RWPE1 (cell line): ENCODE results near the gene RBM33.

ENCODE experiments used
- CTCF ChIA-PET: fragments of 350-600 bp; sonication (Branson Sonifier 250); formaldehyde crosslinking; extraction: SDS; loops from one replicate; lab custom pipeline; 2021; lab: Yijun Ruan, JAX
- POLR2A ChIA-PET: fragments of 400-600 bp; formaldehyde crosslinking; extraction: SDS; loops from one replicate; lab custom pipeline; 2020; ENCODE audit warnings: antibody characterized with exemption; ENCODE audit not compliant: low non-redundant PET; lab: Yijun Ruan, JAX
- DNase-seq: peaks from one replicate; pipeline ENCODE4 v3.0.0; 2012; ENCODE audit warnings: low spot score
- H3K27ac ChIP-seq: fragments of 450-650 bp; 2 replicates; pipeline ENCODE4 v1.5.1; 2017
- CTCF ChIP-seq: fragments of 450-650 bp; conservative IDR thresholded peaks from 2 replicates; pipeline ENCODE4 v1.5.1; 2017; ENCODE audit warnings: low read depth, mild to moderate bottlenecking

Gene RBM33

GRCh38 chr7:155762655-155763054, 118.2 kb downstream of the RBM33 start:
- TF ChIP-seq CTCF: no peak
- ChIA-PET POLR2A (no interaction called here), CTCF (no interaction called here)
- no peak for DNase-seq
- H3K27ac ChIP-seq: no peak overlapping the region

- ChIA-PET CTCF (no interaction called here), POLR2A (no interaction called here)
- no peak for TF ChIP-seq CTCF
- DNase-seq: no peak
- no peak overlapping the region for H3K27ac ChIP-seq
These were observed 118.7 kb downstream of the RBM33 start for GRCh38 chr7:155763122-155763521.

- H3K27ac ChIP-seq: no peak overlapping the region
- TF ChIP-seq CTCF: no peak
- DNase-seq: no peak
- ChIA-PET CTCF (interaction anchor here (0.5 kb wide), 1 partner anchor 173 kb away, joined by 3 read pairs; no protein-coding TSS in a partner anchor), POLR2A (no interaction called here)
These were observed 119.4 kb downstream of the RBM33 start for GRCh38 chr7:155763691-155764437.

DNA sequence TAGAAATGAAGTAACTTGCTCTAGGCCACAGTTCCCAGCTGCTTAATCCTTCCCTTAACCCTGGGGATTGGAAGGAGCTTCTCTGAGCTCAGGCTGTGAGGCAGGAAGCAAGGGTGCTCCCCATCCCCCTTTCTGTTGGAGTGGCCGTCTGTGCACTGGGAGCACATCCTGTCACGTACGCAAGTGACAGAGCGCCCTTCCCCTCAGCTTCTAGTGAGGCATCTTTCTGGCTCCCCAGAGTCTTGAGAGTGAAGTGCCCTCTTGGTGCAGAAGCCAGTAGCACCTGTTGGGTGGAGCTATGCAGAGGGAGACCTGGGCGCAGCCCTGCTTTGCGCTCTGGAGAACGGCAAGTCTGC, 120.0 kb downstream of the RBM33 start:
- H3K27ac ChIP-seq: no peak overlapping the region
- ChIA-PET CTCF (no interaction called here), POLR2A (no interaction called here)
- TF ChIP-seq CTCF: no peak
- DNase-seq: no peak

DNA sequence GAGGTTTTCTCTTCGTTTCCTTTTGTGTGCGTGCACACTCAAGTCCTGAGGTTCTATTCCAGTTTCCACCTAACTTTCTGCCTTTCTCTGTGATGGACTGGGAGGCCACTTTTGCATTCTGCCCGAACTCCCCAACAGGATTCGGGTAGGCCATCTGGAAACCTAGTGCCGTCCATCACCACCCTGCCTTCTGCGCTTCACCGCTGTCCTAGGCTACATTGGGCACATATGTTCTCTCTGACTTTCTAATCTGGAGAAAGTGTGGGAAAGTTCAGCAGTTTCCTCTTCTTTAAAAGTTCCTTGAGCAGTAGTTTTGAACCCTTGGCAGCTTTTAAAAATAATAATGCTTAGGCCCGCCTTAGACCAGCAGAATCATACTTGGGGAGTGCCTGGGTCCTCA, 121.0 kb downstream of the RBM33 start:
- H3K27ac ChIP-seq: no peak overlapping the region
- no peak for TF ChIP-seq CTCF
- ChIA-PET CTCF (no interaction called here), POLR2A (no interaction called here)
- DNase-seq: no peak

GRCh38 chr7:155766386-155766785, 121.9 kb downstream of the RBM33 start:
- DNase-seq: no peak
- ChIA-PET POLR2A (no interaction called here), CTCF (interaction anchor here (0.6 kb wide), 1 partner anchor 127 kb away, joined by 3 read pairs; no protein-coding TSS in a partner anchor)
- no peak overlapping the region for H3K27ac ChIP-seq
- no peak for TF ChIP-seq CTCF
